ENCODE data around the gene MYCL.

Gene MYCL

GRCh38 chr1:39901714-39902459 is at the start of gene MYCL:
Gene MYCL, minus strand, starts transcription at chr1:39901917. Its CDS starts 483 bp downstream, at chr1:39901434.
- peak; percentile 51 to 66 for DNase-seq (ENCODE audit: low read depth in 2 of 2)

GRCh38 chr1:39949891-39950290 is 48.2 kb upstream of the MYCL start:
- no peak for DNase-seq (ENCODE audit: low read depth in 2 of 2)

GRCh38 chr1:39947260-39947659 is 45.5 kb upstream of the MYCL start:
- DNase-seq (ENCODE audit: low read depth in 2 of 2), result no peak

- DNase-seq (ENCODE audit: low read depth in 2 of 2), result no peak
Measured at GRCh38 chr1:39946216-39946615, 44.5 kb upstream of the MYCL start.

- no peak for DNase-seq (ENCODE audit: low read depth in 2 of 2)
Measured at GRCh38 chr1:39944410-39945112, 42.8 kb upstream of the MYCL start.

- no peak for DNase-seq (ENCODE audit: low read depth in 2 of 2)
Measured at GRCh38 chr1:39943471-39944290, 42.0 kb upstream of the MYCL start.

- no peak for DNase-seq (ENCODE audit: low read depth in 2 of 2)
Measured at GRCh38 chr1:39940980-39941871, 39.5 kb upstream of the MYCL start.

- DNase-seq (ENCODE audit: low read depth in 2 of 2), result no peak
Measured at GRCh38 chr1:39940253-39940652, 38.5 kb upstream of the MYCL start.

GRCh38 chr1:39938856-39939255 is 37.1 kb upstream of the MYCL start:
- no peak for DNase-seq (ENCODE audit: low read depth in 2 of 2)

GRCh38 chr1:39936724-39937491 is 35.2 kb upstream of the MYCL start:
- DNase-seq (ENCODE audit: low read depth in 2 of 2), result no peak

- DNase-seq (ENCODE audit: low read depth in 2 of 2), result no peak
Measured at GRCh38 chr1:39933956-39934941, 32.5 kb upstream of the MYCL start.

- DNase-seq (ENCODE audit: low read depth in 2 of 2), result no peak
Measured at GRCh38 chr1:39928809-39929587, 27.3 kb upstream of the MYCL start.

- no peak for DNase-seq (ENCODE audit: low read depth in 2 of 2)
Measured at GRCh38 chr1:39927538-39927937, 25.8 kb upstream of the MYCL start.

GRCh38 chr1:39926820-39927219 is 25.1 kb upstream of the MYCL start:
- DNase-seq (ENCODE audit: low read depth in 2 of 2), result no peak

GRCh38 chr1:39926343-39926793 is 24.7 kb upstream of the MYCL start:
- no peak for DNase-seq (ENCODE audit: low read depth in 2 of 2)

- no peak for DNase-seq (ENCODE audit: low read depth in 2 of 2)
Measured at GRCh38 chr1:39925721-39926342, 24.1 kb upstream of the MYCL start.

GRCh38 chr1:39922251-39922688 is 20.6 kb upstream of the MYCL start:
- no peak for DNase-seq (ENCODE audit: low read depth in 2 of 2)

GRCh38 chr1:39919545-39919944 is 17.8 kb upstream of the MYCL start:
- peak in 1 of 2 experiments; percentile 29 for DNase-seq (ENCODE audit: low read depth in 2 of 2)
